GM23248 (cell line): ENCODE results near the gene PI4KA. TPM values are rescaled to one million over a fixed set of nuclear protein-coding genes. Genes with fewer than 3 reads are reported as not detected.

ENCODE experiments used
- DNase-seq: peaks from one replicate; pipeline ENCODE4 v3.0.0-alpha.2; 2015
- H2AFZ ChIP-seq: fragments of 200-600 bp; sonication (generic); 2 replicates; pipeline ENCODE4 v1.6.1; 2016; ENCODE audit warnings: antibody characterized with exemption
- H3F3A ChIP-seq: fragments of 200-600 bp; sonication (generic); 2 replicates; pipeline ENCODE4 v1.6.1; 2016; ENCODE audit warnings: mild to moderate bottlenecking, antibody characterized with exemption, mixed run types; ENCODE audit not compliant: insufficient read depth
- H3K27ac ChIP-seq: fragments of 200-600 bp; sonication (generic); 2 replicates; pipeline ENCODE4 v1.5.1; 2016; ENCODE audit warnings: mild to moderate bottlenecking
- H3K27me3 ChIP-seq: fragments of 200-600 bp; sonication (generic); replicated peaks from 2 replicates; pipeline ENCODE4 v1.6.1; 2016; ENCODE audit warnings: mild to moderate bottlenecking; ENCODE audit not compliant: insufficient read depth
- H3K36me3 ChIP-seq: fragments of 200-600 bp; sonication (generic); 2 replicates; pipeline ENCODE4 v1.6.1; 2016; ENCODE audit warnings: low read depth, mild to moderate bottlenecking
- H3K4me1 ChIP-seq: fragments of 200-600 bp; sonication (generic); 2 replicates; pipeline ENCODE4 v1.6.1; 2016; ENCODE audit warnings: mild to moderate bottlenecking; ENCODE audit not compliant: insufficient read depth
- H3K4me2 ChIP-seq: fragments of 200-600 bp; sonication (generic); one replicate; pipeline ENCODE4 v1.6.1; 2016; ENCODE audit warnings: mild to moderate bottlenecking; ENCODE audit not compliant: unreplicated experiment
- H3K4me3 ChIP-seq: fragments of 200-600 bp; sonication (generic); 2 replicates; pipeline ENCODE4 v1.5.1; 2016; ENCODE audit warnings: mild to moderate bottlenecking
- H3K79me2 ChIP-seq: fragments of 200-600 bp; sonication (generic); 2 replicates; pipeline ENCODE4 v1.6.1; 2016; ENCODE audit warnings: mild to moderate bottlenecking; ENCODE audit not compliant: insufficient read depth
- H3K9ac ChIP-seq: fragments of 200-600 bp; sonication (generic); 2 replicates; pipeline ENCODE4 v1.6.1; 2016; ENCODE audit warnings: mild to moderate bottlenecking
- H3K9me2 ChIP-seq: fragments of 200-600 bp; sonication (generic); 2 replicates; pipeline ENCODE4 v1.6.1; 2016; ENCODE audit warnings: mixed run types, mild to moderate bottlenecking, moderate library complexity; ENCODE audit not compliant: insufficient read depth
- H3K9me3 ChIP-seq: fragments of 200-600 bp; sonication (generic); one replicate; pipeline ENCODE4 v1.6.1; 2017; ENCODE audit warnings: low read depth
- H4K20me1 ChIP-seq: fragments of 200-600 bp; sonication (generic); 2 replicates; pipeline ENCODE4 v1.6.0; 2016; ENCODE audit not compliant: insufficient read depth
- EZH2 ChIP-seq: fragments of 200-600 bp; sonication (generic); IDR thresholded peaks from 2 replicates; pipeline ENCODE4 v1.6.1; 2018; ENCODE audit warnings: antibody characterized with exemption, mild to moderate bottlenecking; ENCODE audit not compliant: insufficient read depth, poor library complexity, severe bottlenecking
- EZH2phosphoT487 ChIP-seq: fragments of 200-600 bp; sonication (generic); IDR thresholded peaks from 2 replicates; pipeline ENCODE4 v1.6.1; 2018; ENCODE audit warnings: antibody characterized with exemption, moderate library complexity, mild to moderate bottlenecking, low read depth; ENCODE audit not compliant: insufficient read depth
- WGBS, 2 experiments: methylation state at CpG; one replicate each; pipeline ENCODE4 v1.1.6; 2015 to 2017; ENCODE audit warnings: low lambda C conversion rate in 2 of 2, low coverage in 1 of 2; ENCODE audit errors: missing lambda C conversion rate in 2 of 2; 5-methylcytosine and 5-hydroxymethylcytosine counted together
- in situ Hi-C: fragments of 300-500 bp; cut with MboI; formaldehyde crosslinking; loops from 2 replicates; pipeline ENCODE4 v1.15.0; 2020
- polyA plus RNA-seq: library from polyadenylated mRNA; unstranded; fragments of >200 nt; fragmentation: Nextera tagmentation; extraction: Ambion mirVana; gene quantifications from 2 replicates; pipeline ENCODE4 v1.2.1, GENCODE V29; 2016
- total RNA-seq: library from RNA; depleted of rRNA; stranded (reverse); fragments of >200 nt; shearing (Covaris generic); gene quantifications from 2 replicates; pipeline ENCODE4 v1.2.3, GENCODE V29; 2014

PI4KA gene
- total and polyA plus RNA-seq, 2 experiments from 2014 or later, result 31.1 to 34.5 TPM

- Histone ChIP-seq H3K27ac (no peak overlapping the region), H3F3A (no peaks in the 10 kb centered on the region), H3K27me3 (no peaks in the 10 kb centered on the region), H3K36me3 (peaks cover 14% of the 10 kb centered on the region), H4K20me1 (no peaks in the 10 kb centered on the region), H3K4me1 (no peaks in the 10 kb centered on the region), H3K9ac (no peak overlapping the region), H3K9me3 (no peaks in the 10 kb centered on the region), H3K79me2 (no peaks in the 10 kb centered on the region), H3K9me2 (no peaks in the 10 kb centered on the region), H3K4me2 (no peak overlapping the region), H2AFZ (no peak overlapping the region), H3K4me3 (no peak overlapping the region)
- WGBS, 2 experiments, result 93% methylated on average over 6 of the region's 6 CpGs
- in situ Hi-C loops, result no loop called here
- no peak for DNase-seq
- TF ChIP-seq EZH2, result no peak
- no peak for TF ChIP-seq EZH2phosphoT487
Measured at GRCh38 chr22:20890975-20891374, 32.4 kb upstream of the PI4KA start.

GRCh38 chr22:20889904-20890540 lies 31.4 kb upstream of the PI4KA start:
- in situ Hi-C loops, result no loop called here
- 81 to 87% methylated on average over 13 of the region's 13 CpGs for WGBS, 2 experiments

GRCh38 chr22:20889025-20889704 lies 30.6 kb upstream of the PI4KA start:
- no peaks in the 10 kb centered on the region for H3F3A ChIP-seq
- in situ Hi-C loops, result no loop called here

More at GRCh38 chr22:20889904-20890540, 31.4 kb upstream of the PI4KA start:
- Histone ChIP-seq H3K36me3 (peaks cover 14% of the 10 kb centered on the region), H3K9ac (no peak overlapping the region), H3K27ac (no peak overlapping the region), H3K4me1 (peaks cover 4% of the 10 kb centered on the region; the same call in 1 of the 2 replicates), H3F3A (no peaks in the 10 kb centered on the region), H3K4me2 (no peak overlapping the region), H3K79me2 (no peaks in the 10 kb centered on the region), H3K4me3 (no peak overlapping the region), H4K20me1 (no peaks in the 10 kb centered on the region), H2AFZ (no peak overlapping the region), H3K9me2 (no peaks in the 10 kb centered on the region), H3K27me3 (no peaks in the 10 kb centered on the region), H3K9me3 (no peaks in the 10 kb centered on the region)
- no peak for TF ChIP-seq EZH2
- TF ChIP-seq EZH2phosphoT487, result no peak
- DNase-seq, result no peak

GRCh38 chr22:20887375-20887774 lies 28.8 kb upstream of the PI4KA start:
- TF ChIP-seq EZH2phosphoT487, result no peak
- TF ChIP-seq EZH2, result no peak
- H3K4me2 ChIP-seq, result no peak overlapping the region
- no peaks in the 10 kb centered on the region for H3K9me2 ChIP-seq
- H3K27me3 ChIP-seq, result no peaks in the 10 kb centered on the region
- H3K4me1 ChIP-seq, result peaks cover 4% of the 10 kb centered on the region; the same call in 1 of the 2 replicates
- in situ Hi-C loops, result no loop called here
- H2AFZ ChIP-seq, result no peak overlapping the region
- H3K4me3 ChIP-seq, result no peak overlapping the region
- H3F3A ChIP-seq, result no peaks in the 10 kb centered on the region
- peaks cover 14% of the 10 kb centered on the region for H3K36me3 ChIP-seq
- no peaks in the 10 kb centered on the region for H4K20me1 ChIP-seq
- H3K27ac ChIP-seq, result no peak overlapping the region
- 63 to 72% methylated on average over 5 of the region's 5 CpGs for WGBS, 2 experiments
- no peaks in the 10 kb centered on the region for H3K79me2 ChIP-seq
- no peaks in the 10 kb centered on the region for H3K9me3 ChIP-seq
- H3K9ac ChIP-seq, result no peak overlapping the region
- DNase-seq, result peak; percentile 10

More at GRCh38 chr22:20889025-20889704, 30.6 kb upstream of the PI4KA start:
- H4K20me1 ChIP-seq, result no peaks in the 10 kb centered on the region
- H3K9ac ChIP-seq, result no peak overlapping the region
- H3K79me2 ChIP-seq, result no peaks in the 10 kb centered on the region
- H3K4me3 ChIP-seq, result no peak overlapping the region
- no peaks in the 10 kb centered on the region for H3K9me2 ChIP-seq
- no peak overlapping the region for H3K27ac ChIP-seq
- peaks cover 4% of the 10 kb centered on the region; the same call in 1 of the 2 replicates for H3K4me1 ChIP-seq
- H3K27me3 ChIP-seq, result no peaks in the 10 kb centered on the region
- no peaks in the 10 kb centered on the region for H3K9me3 ChIP-seq
- no peak overlapping the region for H3K4me2 ChIP-seq
- TF ChIP-seq EZH2phosphoT487, result no peak
- no peak for TF ChIP-seq EZH2
- no peak for DNase-seq
- H2AFZ ChIP-seq, result no peak overlapping the region
- WGBS, 2 experiments, result 91 to 92% methylated on average over 6 of the region's 6 CpGs
- peaks cover 14% of the 10 kb centered on the region for H3K36me3 ChIP-seq
